ENCODE measurements around the gene HTT. TPM values are rescaled to one million over a fixed set of nuclear protein-coding genes. Genes with fewer than 3 reads are reported as not detected.

Gene HTT
- total and polyA plus RNA-seq, 9 of the 15 experiments (the other 6 are each of a cell fraction or from before 2014, with no cell fraction given) = 0.66 to 31.6 (median 14.7) TPM

- TF ChIP-seq, protein P1, sequence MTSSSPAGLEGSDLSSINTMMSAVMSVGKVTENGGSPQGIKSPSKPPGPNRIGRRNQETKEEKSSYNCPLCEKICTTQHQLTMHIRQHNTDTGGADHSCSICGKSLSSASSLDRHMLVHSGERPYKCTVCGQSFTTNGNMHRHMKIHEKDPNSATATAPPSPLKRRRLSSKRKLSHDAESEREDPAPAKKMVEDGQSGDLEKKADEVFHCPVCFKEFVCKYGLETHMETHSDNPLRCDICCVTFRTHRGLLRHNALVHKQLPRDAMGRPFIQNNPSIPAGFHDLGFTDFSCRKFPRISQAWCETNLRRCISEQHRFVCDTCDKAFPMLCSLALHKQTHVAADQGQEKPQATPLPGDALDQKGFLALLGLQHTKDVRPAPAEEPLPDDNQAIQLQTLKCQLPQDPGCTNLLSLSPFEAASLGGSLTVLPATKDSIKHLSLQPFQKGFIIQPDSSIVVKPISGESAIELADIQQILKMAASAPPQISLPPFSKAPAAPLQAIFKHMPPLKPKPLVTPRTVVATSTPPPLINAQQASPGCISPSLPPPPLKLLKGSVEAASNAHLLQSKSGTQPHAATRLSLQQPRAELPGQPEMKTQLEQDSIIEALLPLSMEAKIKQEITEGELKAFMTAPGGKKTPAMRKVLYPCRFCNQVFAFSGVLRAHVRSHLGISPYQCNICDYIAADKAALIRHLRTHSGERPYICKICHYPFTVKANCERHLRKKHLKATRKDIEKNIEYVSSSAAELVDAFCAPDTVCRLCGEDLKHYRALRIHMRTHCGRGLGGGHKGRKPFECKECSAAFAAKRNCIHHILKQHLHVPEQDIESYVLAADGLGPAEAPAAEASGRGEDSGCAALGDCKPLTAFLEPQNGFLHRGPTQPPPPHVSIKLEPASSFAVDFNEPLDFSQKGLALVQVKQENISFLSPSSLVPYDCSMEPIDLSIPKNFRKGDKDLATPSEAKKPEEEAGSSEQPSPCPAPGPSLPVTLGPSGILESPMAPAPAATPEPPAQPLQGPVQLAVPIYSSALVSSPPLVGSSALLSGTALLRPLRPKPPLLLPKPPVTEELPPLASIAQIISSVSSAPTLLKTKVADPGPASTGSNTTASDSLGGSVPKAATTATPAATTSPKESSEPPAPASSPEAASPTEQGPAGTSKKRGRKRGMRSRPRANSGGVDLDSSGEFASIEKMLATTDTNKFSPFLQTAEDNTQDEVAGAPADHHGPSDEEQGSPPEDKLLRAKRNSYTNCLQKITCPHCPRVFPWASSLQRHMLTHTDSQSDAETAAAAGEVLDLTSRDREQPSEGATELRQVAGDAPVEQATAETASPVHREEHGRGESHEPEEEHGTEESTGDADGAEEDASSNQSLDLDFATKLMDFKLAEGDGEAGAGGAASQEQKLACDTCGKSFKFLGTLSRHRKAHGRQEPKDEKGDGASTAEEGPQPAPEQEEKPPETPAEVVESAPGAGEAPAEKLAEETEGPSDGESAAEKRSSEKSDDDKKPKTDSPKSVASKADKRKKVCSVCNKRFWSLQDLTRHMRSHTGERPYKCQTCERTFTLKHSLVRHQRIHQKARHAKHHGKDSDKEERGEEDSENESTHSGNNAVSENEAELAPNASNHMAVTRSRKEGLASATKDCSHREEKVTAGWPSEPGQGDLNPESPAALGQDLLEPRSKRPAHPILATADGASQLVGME (CRISPR knock-in tag; IDR thresholded peaks at IDR 0.05) = no peak
- no peak for TF ChIP-seq ZNF165 (CRISPR knock-in tag; IDR thresholded peaks at IDR 0.05; ENCODE audit: borderline replicate concordance)
- TF ChIP-seq TAF7 (tag; IDR thresholded peaks at IDR 0.05) = no peak
- peak; percentile 80 for TF ChIP-seq TCF7 (IDR thresholded peaks at IDR 0.05; ENCODE audit: borderline replicate concordance)
- no peak for TF ChIP-seq ZNF140 (CRISPR knock-in tag; IDR thresholded peaks at IDR 0.05)
- TF ChIP-seq ZNF324 (CRISPR knock-in tag; IDR thresholded peaks at IDR 0.05) = no peak
- peak; percentile 75 for TF ChIP-seq ETV1 (tag; conservative IDR thresholded peaks at IDR 0.05; ENCODE audit: low read depth)
- no peak for TF ChIP-seq MEF2A (IDR thresholded peaks at IDR 0.05; ENCODE audit: control insufficient read depth, low read depth, low read length)
- no peak; the same call in 1 of the 2 replicates for TF ChIP-seq RNF2 (IDR thresholded peaks at IDR 0.05)
- TF ChIP-seq ARHGAP35 (IDR thresholded peaks at IDR 0.05; ENCODE audit: partially characterized antibody) = no peak
- no peak for TF ChIP-seq PCBP1 (IDR thresholded peaks at IDR 0.05; ENCODE audit: low read depth, low read length, poor library complexity, severe bottlenecking)
- TF ChIP-seq NR2C2 (CRISPR knock-in tag; IDR thresholded peaks at IDR 0.05) = no peak
- no peak for TF ChIP-seq NR2C2 (tag; IDR thresholded peaks at IDR 0.05)
- peak in 1 of 2 experiments; percentile 69; a peak in 1 of 4 replicates for TF ChIP-seq RCOR1 (IDR thresholded peaks at IDR 0.05; ENCODE audit: borderline replicate concordance in 1 of 2, low read depth in 2 of 2, low read length in 2 of 2)
- 0 out of 2 replicates have a peak, but pooled peaks have one; percentile 35 for TF ChIP-seq ZNF175 (CRISPR knock-in tag; IDR thresholded peaks at IDR 0.05; ENCODE audit: low read depth)
- 0 out of 2 replicates have a peak, but pooled peaks have one; percentile 49 for TF ChIP-seq SPI1 (IDR thresholded peaks at IDR 0.05; ENCODE audit: borderline replicate concordance, low read depth, low read length)
These were observed 127.5 kb downstream of the HTT start (continued) for GRCh38 chr4:3201718-3202702.
